Endothelial cell of umbilical vein (primary cell): ENCODE data around the gene IRF3. TPM values are rescaled to one million over a fixed set of nuclear protein-coding genes. Genes with fewer than 3 reads are reported as not detected.

ENCODE experiments used
- BruUV-seq: library from RNA; stranded (reverse); fragments of 400-500 nt; replicated peaks from 2 replicates; lab custom pipeline; 2021; lab: Mats Ljungman, UMichigan
- CTCF ChIA-PET: fragments of 300-600, 350-600 bp; sonication (Branson Sonifier 250); formaldehyde crosslinking; loops from one replicate; lab custom pipeline; 2021; ENCODE audit warnings: antibody characterized with exemption, inconsistent platforms; lab: Charles Lee
- POLR2A ChIA-PET: fragments of 300-600, 350-600 bp; sonication (Branson Sonifier 250); formaldehyde crosslinking; loops from one replicate; lab custom pipeline; 2021; ENCODE audit warnings: antibody characterized with exemption, inconsistent platforms; lab: Charles Lee
- DNase-seq: peaks from one replicate; pipeline ENCODE4 v3.0.0-alpha.2; 2011; ENCODE audit warnings: low read depth, low spot score
- FAIRE-seq: peaks from 2 replicates; lab custom pipeline; 2011; peaks lifted over from hg19 to GRCh38; lab: Jason Lieb, UNC
- H2AFZ ChIP-seq: 2 replicates; pipeline ENCODE4 v1.6.0; 2012; ENCODE audit warnings: low read depth, low read length, control low read depth, inconsistent platforms
- H3K27ac ChIP-seq: 2 replicates; pipeline ENCODE4 v1.5.1; 2011; ENCODE audit warnings: low read depth, mild to moderate bottlenecking, control low read depth, low read length, moderate library complexity; ENCODE audit not compliant: insufficient read depth
- H3K27me3 ChIP-seq, 2 experiments: 2 replicates each; pipeline versions ENCODE4 v1.6.0 to v1.6.1; 2011; ENCODE audit warnings: low read length in 2 of 2, mixed read lengths in 1 of 2; ENCODE audit not compliant: control insufficient read depth in 2 of 2, insufficient read depth in 2 of 2
- H3K36me3 ChIP-seq, 2 experiments: 2 replicates in 1 of 2; 3 replicates in 1 of 2; pipeline ENCODE4 v1.5.1; 2011; ENCODE audit warnings: low read length in 2 of 2, mild to moderate bottlenecking in 1 of 2, moderate library complexity in 1 of 2; ENCODE audit not compliant: control insufficient read depth in 2 of 2, insufficient read depth in 2 of 2; ENCODE audit errors: extremely low read depth in 1 of 2
- H3K4me1 ChIP-seq: 3 replicates; pipeline ENCODE4 v1.5.1; 2011; ENCODE audit warnings: mild to moderate bottlenecking, low read length; ENCODE audit not compliant: control insufficient read depth, insufficient read depth; ENCODE audit errors: extremely low read depth
- H3K4me2 ChIP-seq: 2 replicates; pipeline ENCODE4 v1.6.1; 2011; ENCODE audit warnings: low read length, control low read depth, mixed read lengths; ENCODE audit not compliant: insufficient read depth
- H3K4me3 ChIP-seq, 3 experiments: fragments of 200-600 bp in 1 of 3; sonication (generic), shearing (Covaris generic) in 1 of 3; replicated peaks in 1 of 3; 2 replicates each; pipeline ENCODE4 v1.5.1; 2011 to 2016; ENCODE audit warnings: control low read depth in 3 of 3, low read length in 3 of 3, mild to moderate bottlenecking in 2 of 3, inconsistent platforms in 1 of 3, low read depth in 1 of 3, moderate library complexity in 1 of 3; ENCODE audit not compliant: insufficient read depth in 1 of 3
- H3K79me2 ChIP-seq: 2 replicates; pipeline ENCODE4 v1.6.0; 2012; ENCODE audit warnings: low read length, inconsistent platforms; ENCODE audit not compliant: control insufficient read depth, insufficient read depth
- H3K9ac ChIP-seq: replicated peaks from 2 replicates; pipeline ENCODE3; 2011; ENCODE audit warnings: low read length, control low read depth; ENCODE audit not compliant: insufficient read depth; ENCODE audit errors: extremely low read depth
- H3K9me1 ChIP-seq: replicated peaks from 3 replicates; pipeline ENCODE4 v1.6.0; 2011; ENCODE audit warnings: mild to moderate bottlenecking, low read length; ENCODE audit not compliant: control insufficient read depth, insufficient read depth; ENCODE audit errors: extremely low read depth
- H3K9me3 ChIP-seq: replicated peaks from 2 replicates; pipeline ENCODE4 v1.5.1; 2012; ENCODE audit warnings: low read length, inconsistent platforms; ENCODE audit not compliant: control insufficient read depth, insufficient read depth
- H4K20me1 ChIP-seq: replicated peaks from 2 replicates; pipeline ENCODE3; 2011; ENCODE audit warnings: mild to moderate bottlenecking, low read length; ENCODE audit not compliant: control insufficient read depth, insufficient read depth; ENCODE audit errors: extremely low read depth
- CTCF ChIP-seq, 2 donors: IDR thresholded peaks; 1 replicate in 1 of 2; 2 replicates in 1 of 2; pipeline ENCODE4 v1.5.1; 2011; ENCODE audit warnings: low read length in 2 of 2, mild to moderate bottlenecking in 2 of 2, moderate library complexity in 2 of 2, control low read depth in 1 of 2, inconsistent platforms in 1 of 2, low read depth in 1 of 2; ENCODE audit not compliant: insufficient read depth in 1 of 2; ENCODE audit errors: extremely low read depth in 1 of 2
- EZH2 ChIP-seq: IDR thresholded peaks from 2 replicates; pipeline ENCODE4 v1.6.1; 2012; ENCODE audit warnings: borderline replicate concordance, low read depth, mild to moderate bottlenecking, moderate library complexity, low read length, inconsistent platforms; ENCODE audit not compliant: severe bottlenecking
- FOS ChIP-seq: IDR thresholded peaks from 2 replicates; pipeline ENCODE4 v1.6.1; 2011; ENCODE audit warnings: mild to moderate bottlenecking, low read length, moderate library complexity, borderline replicate concordance; ENCODE audit not compliant: insufficient read depth
- GATA2 ChIP-seq: IDR thresholded peaks from 2 replicates; pipeline ENCODE4 v1.7.0; 2011; ENCODE audit warnings: low read depth, mild to moderate bottlenecking, moderate library complexity, mixed read lengths, low read length; ENCODE audit not compliant: insufficient read length, insufficient read depth
- JUN ChIP-seq: IDR thresholded peaks from 2 replicates; pipeline ENCODE4 v1.6.1; 2011; ENCODE audit warnings: borderline replicate concordance, low read depth; ENCODE audit not compliant: insufficient read length, insufficient read depth
- MAX ChIP-seq: IDR thresholded peaks from 2 replicates; pipeline ENCODE4 v1.6.1; 2011; ENCODE audit not compliant: insufficient read depth, insufficient read length
- MYC ChIP-seq: IDR thresholded peaks from one replicate; pipeline ENCODE4 v1.6.1; 2011; ENCODE audit warnings: mild to moderate bottlenecking, low read depth, low read length
- POLR2A ChIP-seq: IDR thresholded peaks from 2 replicates; pipeline ENCODE4 v1.6.1; 2012; ENCODE audit warnings: low read depth, mild to moderate bottlenecking, control low read depth, low read length
- POLR2AphosphoS5 ChIP-seq: IDR thresholded peaks from 2 replicates; pipeline ENCODE4 v1.6.1; 2012; ENCODE audit warnings: low read depth, mild to moderate bottlenecking, control low read depth, low read length, moderate library complexity; ENCODE audit not compliant: insufficient read depth
- dilution Hi-C: fragments of 300-500 bp; cut with MboI; formaldehyde crosslinking; loops from one replicate; pipeline ENCODE4 v1.15.0; 2019; ENCODE audit warnings: low sequenced_read_pairs; ENCODE audit not compliant: extremely low pct_ligation_motif_present
- intact Hi-C: fragments of 100-400 bp; cut with micrococcal nuclease; formaldehyde crosslinking; loops from one replicate; pipeline ENCODE4 v1.10.0; 2022
- polyA plus RNA-seq, 4 experiments: library from polyadenylated mRNA; depleted of rRNA in 3 of 4; stranded (reverse) in 3 of 4; unstranded in 1 of 4; fragments of >200 nt; gene quantifications; 2 replicates each; pipeline versions ENCODE4 v1.2.1 to v1.2.3, GENCODE V29; 2011 to 2012; ENCODE audit warnings: missing spikeins in 1 of 4
- total RNA-seq: library from RNA; stranded (reverse); gene quantifications from 2 replicates; pipeline ENCODE4 v1.2.3, GENCODE V29; 2021

The IRF3 gene
- total and polyA plus RNA-seq, 2 donors (not counting 3 experiments of a cell fraction or from before 2014, with no cell fraction given), result 64.8 to 73.5 TPM

- Histone ChIP-seq H3K9ac (no peak overlapping the region), H3K27ac (no peak overlapping the region), H3K9me1 (no peaks in the 10 kb centered on the region), H3K36me3 (peaks cover 0 to 18% of the 10 kb centered on the region in 2 experiments), H3K79me2 (no peaks in the 10 kb centered on the region), H3K9me3 (no peaks in the 10 kb centered on the region), H4K20me1 (no peaks in the 10 kb centered on the region), H3K4me1 (peaks cover 6% of the 10 kb centered on the region), H3K4me2 (no peak overlapping the region), H3K4me3 (no peak overlapping the region), H3K27me3 (no peaks in the 10 kb centered on the region), H2AFZ (no peak overlapping the region)
- TF ChIP-seq EZH2 (no peak), JUN (no peak), FOS (no peak), MAX (no peak), CTCF (IDR thresholded peaks at IDR 0.05; ENCODE audit: extremely low read depth in 1 of 2, insufficient read depth in 1 of 2, low read depth in 1 of 2, low read length in 2 of 2) (no peak), POLR2A (no peak), GATA2 (no peak), MYC (no peak), POLR2AphosphoS5 (no peak)
- FAIRE-seq (no peak), DNase-seq (no peak)
- BruUV-seq, result no TSS peak
- intact Hi-C loops, result no loop called here
- POLR2A ChIA-PET, result no interaction called here
- CTCF ChIA-PET, result no interaction called here
- dilution Hi-C loops, result no loop called here
Measured at GRCh38 chr19:49626226-49626625, 39.4 kb downstream of the IRF3 start.
